Spleen (tissue), 7 donors: ENCODE measurements around the gene EGFL8.
A peak's percentile ranks its signal among the peaks of the same experiment; 100 is the strongest.

Experiments used
- CTCF ChIP-seq, 11 experiments: fragments of 200-600 bp in 7 of 11; fragments of 450-650 bp in 4 of 11; sonication (generic) in 4 of 11; IDR thresholded peaks in 8 of 11; conservative IDR thresholded peaks in 3 of 11; 1 replicate in 7 of 11; 2 replicates in 4 of 11; pipeline versions ENCODE4 v1.4.0 to v1.8.0; 2016 to 2021; ENCODE audit warnings: antibody characterized with exemption in 11 of 11, inconsistent platforms in 4 of 11, mild to moderate bottlenecking in 1 of 11
- POLR2A ChIP-seq, 3 donors: fragments of 450-650 bp; IDR thresholded peaks; one replicate each; pipeline ENCODE4 v1.5.1; 2017; ENCODE audit warnings: antibody characterized with exemption in 3 of 3, mild to moderate bottlenecking in 1 of 3
- donor health status: DM: no; HTN: no; CAD: no; lungs with moderate emphysema.
- donor health status: DM: no; HTN: no; CAD: no.
- donor health status: DM: no; HTN: no; CAD: no.

- peak in 1 of 11 experiments; percentile 36 for TF ChIP-seq CTCF (IDR thresholded peaks at IDR 0.05 in 8 of 11, conservative IDR thresholded peaks at IDR 0.05 in 3 of 11)
- peak in 2 of 3 donors; percentile 37 to 66 for TF ChIP-seq POLR2A (IDR thresholded peaks at IDR 0.05)
These were observed 30.6 kb downstream of the EGFL8 start for GRCh38 chr6:32194825-32195651.
